GM18505 (cell line): ENCODE results near the gene ISCA1.
A peak's percentile ranks its signal among the peaks of the same experiment; 100 is the strongest.
"Not testable (repeated sequence)": the region's sequence is repeated elsewhere in the genome, so short reads cannot be mapped to it uniquely, and the experiment has no call there.

Experiments
- ATAC-seq: cut with Tn5 transposase; IDR thresholded peaks from one replicate; pipeline ENCODE4 v1.9.1; 2021; ENCODE audit not compliant: unreplicated experiment
- POLR2A ChIP-seq: IDR thresholded peaks from 4 replicates; pipeline ENCODE4 v1.6.1; 2011; ENCODE audit warnings: borderline replicate concordance; ENCODE audit not compliant: insufficient read depth, insufficient read length; ENCODE audit errors: extremely low read depth

ISCA1 gene

DNA sequence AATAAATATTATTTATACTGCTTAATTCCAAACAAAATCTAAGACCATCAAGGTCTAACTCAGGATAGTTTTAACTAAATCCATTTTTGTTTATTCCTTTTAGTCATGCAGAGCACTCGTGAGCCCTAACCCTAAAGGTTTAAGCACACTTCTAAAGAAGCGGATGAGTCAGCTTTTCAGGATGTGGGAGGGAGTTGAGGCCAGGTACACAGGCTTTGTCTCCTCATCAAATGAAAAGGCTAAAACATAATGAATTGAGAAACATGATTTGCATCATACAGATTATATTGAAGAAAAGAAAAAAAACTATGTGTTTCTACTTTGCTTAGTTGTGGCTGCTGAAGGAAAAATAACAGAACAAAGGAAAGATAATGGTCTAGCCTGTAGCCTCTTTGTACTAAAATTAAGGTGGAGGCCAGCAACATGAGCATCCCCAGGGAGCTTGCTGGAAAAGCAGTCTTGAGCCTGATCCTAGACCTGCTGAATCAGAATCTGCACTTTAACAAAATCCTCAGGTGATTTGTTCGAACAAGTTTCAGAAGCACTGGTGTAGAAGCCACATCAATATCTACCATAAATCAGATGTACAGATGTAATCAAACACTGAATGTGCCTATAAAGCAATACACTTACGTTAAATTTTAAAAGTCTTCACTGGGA, 21.1 kb upstream of the ISCA1 start:
- ATAC-seq: no peak
- TF ChIP-seq POLR2A: no peak

- no peak for TF ChIP-seq POLR2A
- ATAC-seq: no peak
Measured at GRCh38 chr9:86301686-86302085, 19.3 kb upstream of the ISCA1 start.

DNA sequence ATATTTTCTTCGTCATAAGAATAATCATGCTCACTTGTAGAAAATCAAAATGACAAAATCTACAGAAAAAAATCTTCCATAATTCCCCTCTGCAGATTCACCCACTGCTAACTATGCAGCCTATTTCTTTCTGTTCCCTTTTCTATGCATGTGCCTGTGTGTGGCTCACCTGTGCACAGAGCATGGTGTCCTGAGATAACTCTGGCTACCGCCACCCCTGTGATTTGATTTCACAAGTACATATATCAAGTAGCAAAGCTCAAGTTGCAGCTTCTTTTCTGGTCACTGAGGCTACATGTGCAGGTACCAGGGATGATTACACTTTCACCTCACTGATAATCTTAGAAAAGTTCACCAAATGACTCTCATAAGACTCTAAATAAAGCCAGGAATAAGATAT, 18.4 kb upstream of the ISCA1 start:
- no peak for ATAC-seq

DNA sequence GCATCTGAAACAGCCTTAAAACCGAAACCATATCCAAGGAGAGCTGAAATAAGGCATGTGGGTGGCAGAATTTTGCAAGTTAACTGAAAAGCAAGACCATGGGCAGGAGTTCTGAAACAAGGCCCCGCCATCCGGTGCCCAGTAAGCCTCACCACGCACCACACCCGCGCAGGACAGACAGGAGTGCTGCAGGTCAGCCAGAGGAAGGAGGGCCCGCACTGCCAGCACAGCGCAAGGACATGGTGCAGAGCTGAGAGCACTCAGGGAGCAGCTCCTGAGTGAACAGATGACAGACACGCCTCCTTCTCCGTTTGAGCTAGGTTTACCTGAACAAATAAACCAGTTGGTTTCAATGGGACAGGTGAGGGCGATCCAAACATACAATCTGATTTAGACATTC, 16.5 kb upstream of the ISCA1 start:
- TF ChIP-seq POLR2A: no peak
- ATAC-seq: no peak

More for the DNA sequence above, 18.4 kb upstream of the ISCA1 start:
- no peak for TF ChIP-seq POLR2A

DNA sequence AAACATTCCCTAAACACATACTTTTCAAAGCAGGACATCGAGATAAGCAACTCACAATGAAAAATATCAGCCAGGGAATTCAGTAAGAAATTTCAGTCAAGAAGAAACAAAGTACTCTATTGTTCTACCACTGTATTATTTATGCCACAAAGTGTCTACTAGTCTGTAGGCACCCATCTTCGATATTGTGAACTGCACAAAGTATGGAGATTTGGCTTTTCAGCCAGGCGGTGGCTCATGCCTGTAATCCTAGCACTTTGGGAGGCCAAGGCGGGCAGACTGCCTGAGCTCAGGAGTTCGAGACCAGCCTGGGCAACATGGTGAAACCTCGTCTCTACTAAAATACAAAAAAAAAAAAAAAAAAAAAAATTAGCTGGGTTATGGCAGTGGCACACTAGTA, 8.0 kb upstream of the ISCA1 start:
- not testable (repeated sequence) for ATAC-seq

- no peak for ATAC-seq
- no peak for TF ChIP-seq POLR2A
Measured at GRCh38 chr9:86288499-86289198, 6.3 kb upstream of the ISCA1 start.

DNA sequence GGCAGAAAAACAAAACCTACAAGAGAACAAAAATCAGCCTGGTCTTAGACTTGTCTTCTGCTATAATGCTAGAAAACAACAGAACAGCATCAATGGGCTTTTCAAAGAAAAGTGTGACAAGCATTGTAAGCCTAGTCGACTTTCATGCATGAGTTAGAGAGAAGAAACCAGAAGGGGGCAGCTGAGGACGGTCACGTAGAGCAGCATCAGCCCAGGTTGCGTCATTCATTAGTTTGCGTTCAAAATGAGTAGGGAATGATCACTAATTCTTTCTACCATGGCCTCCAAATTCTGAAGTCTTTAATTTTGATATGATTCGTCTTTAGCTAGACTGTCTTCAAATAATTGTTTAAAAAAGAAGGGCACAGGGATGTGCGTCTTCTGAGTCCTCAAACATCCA, 4.7 kb upstream of the ISCA1 start:
- no peak for ATAC-seq
- TF ChIP-seq POLR2A: no peak

DNA sequence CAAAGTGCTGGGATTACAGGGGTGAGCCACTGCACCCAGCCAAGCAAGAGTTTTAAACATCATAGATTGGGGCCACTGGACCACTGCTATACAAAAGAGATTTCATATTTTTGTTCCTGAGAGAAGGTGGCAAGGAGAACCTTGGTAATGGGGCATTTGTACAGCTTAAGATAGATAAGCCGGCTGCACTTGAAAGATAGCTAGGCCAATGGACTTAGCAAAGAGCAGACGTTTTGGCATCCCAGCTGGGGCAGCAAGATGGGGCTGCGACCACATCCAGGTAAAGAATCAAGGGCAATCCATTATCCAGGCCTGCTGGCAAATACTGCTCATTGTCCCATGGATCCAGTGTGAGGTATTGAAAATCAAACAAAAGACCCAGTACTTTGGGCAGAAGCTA, 3.9 kb upstream of the ISCA1 start:
- no peak for ATAC-seq
- TF ChIP-seq POLR2A: no peak

- no peak for ATAC-seq
- no peak for TF ChIP-seq POLR2A
Measured at GRCh38 chr9:86285261-86285660, 2.9 kb upstream of the ISCA1 start.

- TF ChIP-seq POLR2A: no peak
- peak; percentile 14 for ATAC-seq
Measured at GRCh38 chr9:86282979-86283535, 719 bp upstream of the ISCA1 start.

DNA sequence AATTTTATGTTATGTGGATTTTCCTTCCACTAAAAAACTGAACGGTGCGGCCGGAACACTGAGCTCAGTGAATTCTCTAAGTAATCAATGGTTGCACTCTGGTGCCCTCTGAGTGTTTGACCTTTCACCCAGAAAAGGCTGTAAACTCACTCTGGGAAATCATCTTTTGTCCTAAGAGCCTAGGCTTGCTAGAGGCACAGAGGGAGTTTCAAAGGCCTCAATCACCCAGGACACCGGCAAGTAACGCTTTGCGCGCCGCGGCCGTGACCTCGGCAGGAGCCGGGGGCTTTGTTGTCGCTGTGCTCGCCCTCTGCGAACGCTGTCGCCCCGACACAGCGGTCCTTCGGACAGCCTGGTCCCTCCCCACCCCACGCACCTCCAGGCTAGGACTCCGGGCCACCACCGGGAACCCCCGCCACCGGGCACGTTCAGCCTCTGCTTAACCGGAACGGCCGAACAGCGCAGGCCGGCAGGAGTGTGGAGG, 703 bp downstream of the ISCA1 start:
- TF ChIP-seq POLR2A: no peak
- ATAC-seq: peak; percentile 23

GRCh38 chr9:86280580-86280979, 1.8 kb downstream of the ISCA1 start:
- no peak for ATAC-seq
- TF ChIP-seq POLR2A: no peak

DNA sequence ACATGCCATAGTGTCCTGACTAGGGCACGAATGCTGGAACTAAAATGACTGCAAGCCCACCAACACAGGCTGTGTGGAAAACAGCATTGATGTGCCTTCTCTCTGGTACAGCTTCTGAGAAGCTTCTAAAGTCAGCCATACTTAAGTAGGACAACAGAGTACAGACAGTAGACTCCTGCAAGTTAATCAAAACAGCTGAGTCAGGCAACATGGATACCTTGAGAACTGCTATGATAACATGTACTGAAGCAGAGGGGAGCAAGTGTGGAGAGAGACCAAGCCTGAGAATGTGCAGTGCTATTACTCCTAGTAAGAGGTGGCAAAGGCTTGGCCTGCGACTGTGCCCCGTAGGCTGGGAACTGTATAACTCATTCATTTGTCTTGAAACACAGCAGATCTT, 2.5 kb downstream of the ISCA1 start:
- TF ChIP-seq POLR2A: no peak
- no peak for ATAC-seq

DNA sequence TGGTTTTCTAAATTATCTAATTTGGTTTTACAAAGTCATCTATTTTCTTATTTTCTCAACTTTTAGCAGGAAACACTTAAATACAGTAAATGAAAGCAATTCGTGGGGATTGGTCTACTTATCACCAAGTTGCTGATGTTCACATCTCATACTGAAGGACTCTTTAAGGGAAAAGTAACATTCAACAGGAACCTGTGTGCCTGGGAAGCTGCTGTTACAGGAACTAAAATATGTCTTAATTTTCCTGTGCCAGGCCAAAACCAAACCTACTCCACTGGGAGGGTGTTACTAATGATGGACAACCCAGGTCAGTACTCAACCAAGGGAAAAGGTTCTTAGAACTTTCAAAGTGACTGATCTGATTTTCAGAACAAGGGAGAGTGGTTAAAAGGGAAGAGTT, 5.3 kb downstream of the ISCA1 start:
- TF ChIP-seq POLR2A: no peak
- ATAC-seq: no peak
